Hematopoietic multipotent progenitor cell treated with erythropoietin and hydrocortisone succinate and interleukin-3 and kit ligand, for 8 days (in vitro differentiated cells): Measurements from ENCODE around the gene CLDN3.
A peak's percentile ranks its signal among the peaks of the same experiment; 100 is the strongest.

Source experiments
- DNase-seq: peaks from one replicate; pipeline ENCODE4 v3.0.0-alpha.2; 2015

CLDN3 gene

DNA sequence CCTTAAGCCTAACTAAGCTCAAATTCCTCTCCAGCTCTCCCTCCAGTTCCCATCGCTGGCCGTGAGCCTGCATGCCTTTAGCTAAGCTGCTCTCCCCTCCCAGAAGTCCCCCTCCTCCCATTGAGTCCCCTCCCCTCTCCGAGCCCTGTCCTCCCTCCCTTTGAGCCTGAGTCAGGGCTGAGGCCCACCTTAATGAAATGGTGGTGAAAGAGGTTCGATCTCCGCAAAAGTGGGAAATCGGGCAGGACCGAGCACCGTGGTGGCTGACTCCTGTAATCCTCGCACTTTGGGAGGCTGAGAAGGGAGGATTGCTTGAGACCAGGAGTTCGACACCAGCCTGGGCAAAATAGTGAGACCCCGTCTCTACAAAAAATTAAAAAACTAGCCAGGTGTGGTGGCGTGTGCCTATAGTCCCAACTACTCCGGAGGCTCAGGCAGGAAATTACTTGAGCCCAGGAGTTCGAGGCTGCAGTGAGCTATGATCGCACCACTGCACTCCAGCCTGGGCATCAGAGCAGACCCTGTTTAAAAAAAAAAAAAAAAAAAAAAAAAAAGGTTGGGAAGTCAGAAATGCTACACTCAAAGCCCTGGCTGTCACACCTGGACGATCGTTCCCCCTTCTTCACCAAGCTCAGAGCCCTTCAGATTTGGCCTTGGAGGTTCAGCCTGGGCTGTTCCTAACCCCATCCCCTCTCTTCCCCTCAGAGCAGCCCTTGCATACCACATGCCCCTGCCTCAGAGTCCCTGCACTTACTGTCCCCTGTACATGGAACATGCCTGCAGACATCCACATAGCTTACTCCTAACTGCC is 995 bp upstream of the CLDN3 start:
- no peak for DNase-seq

DNA sequence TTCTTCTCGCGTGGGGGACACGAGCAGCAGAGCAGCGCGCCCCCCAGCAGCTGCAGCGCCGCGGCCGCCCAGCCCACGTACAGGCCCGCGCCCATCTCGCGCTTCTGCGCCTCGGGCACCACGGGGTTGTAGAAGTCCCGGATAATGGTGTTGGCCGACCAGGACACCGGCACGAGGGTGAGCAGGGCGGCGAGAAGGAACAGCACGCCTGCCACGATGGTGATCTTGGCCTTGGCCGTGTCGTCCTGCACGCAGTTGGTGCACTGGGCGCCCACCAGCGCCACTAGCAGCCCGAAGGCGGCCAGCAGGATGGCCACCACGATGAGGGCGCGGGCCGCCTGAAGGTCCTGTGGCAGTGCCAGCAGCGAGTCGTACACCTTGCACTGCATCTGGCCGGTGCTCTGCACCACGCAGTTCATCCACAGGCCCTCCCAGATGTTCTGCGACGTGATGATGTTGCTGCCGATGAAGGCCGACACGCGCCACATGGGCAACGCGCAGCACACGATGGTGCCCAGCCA is 529 bp downstream of the CLDN3 start:
- DNase-seq: no peak

DNA sequence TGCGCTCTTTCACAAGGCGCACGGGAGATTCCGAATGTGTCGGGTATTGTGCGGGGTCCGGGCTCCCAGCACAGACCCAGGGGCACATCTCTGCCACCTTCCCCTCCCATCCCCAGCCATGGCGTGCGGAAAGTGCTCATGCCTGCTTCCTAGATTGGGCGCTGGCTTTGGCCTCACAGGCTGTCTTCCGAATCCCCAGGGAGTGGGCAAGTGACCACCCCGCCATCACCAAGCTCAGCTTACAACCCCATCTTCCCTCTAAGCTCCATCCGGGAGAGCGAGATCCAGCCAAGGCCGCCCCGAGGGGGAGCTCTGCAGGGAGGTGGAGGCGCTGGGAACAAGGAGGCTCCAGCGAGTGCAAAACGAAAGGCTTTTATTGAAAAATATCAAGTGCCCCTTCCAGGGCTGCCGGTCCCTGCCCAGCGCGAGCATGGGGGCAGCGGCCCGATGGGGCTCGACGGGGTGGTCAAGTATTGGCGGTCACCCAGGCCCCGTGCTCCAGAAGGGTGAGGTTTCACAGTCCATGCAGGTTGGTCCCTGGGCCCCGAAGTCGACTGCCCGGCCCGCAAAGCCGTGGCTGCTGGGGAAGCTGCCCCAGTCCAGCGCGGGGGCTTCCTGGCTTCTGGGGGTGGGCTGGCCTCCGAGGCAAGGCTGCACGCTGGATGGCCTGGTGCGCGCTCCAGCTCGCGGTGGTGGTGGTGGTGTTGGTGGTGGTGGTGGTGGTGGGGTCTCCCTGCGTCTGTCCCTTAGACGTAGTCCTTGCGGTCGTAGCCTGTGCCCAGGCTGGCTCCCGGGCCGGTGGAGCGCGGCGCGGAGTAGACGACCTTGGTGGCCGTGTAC is 1.2 kb downstream of the CLDN3 start:
- DNase-seq: no peak

DNA sequence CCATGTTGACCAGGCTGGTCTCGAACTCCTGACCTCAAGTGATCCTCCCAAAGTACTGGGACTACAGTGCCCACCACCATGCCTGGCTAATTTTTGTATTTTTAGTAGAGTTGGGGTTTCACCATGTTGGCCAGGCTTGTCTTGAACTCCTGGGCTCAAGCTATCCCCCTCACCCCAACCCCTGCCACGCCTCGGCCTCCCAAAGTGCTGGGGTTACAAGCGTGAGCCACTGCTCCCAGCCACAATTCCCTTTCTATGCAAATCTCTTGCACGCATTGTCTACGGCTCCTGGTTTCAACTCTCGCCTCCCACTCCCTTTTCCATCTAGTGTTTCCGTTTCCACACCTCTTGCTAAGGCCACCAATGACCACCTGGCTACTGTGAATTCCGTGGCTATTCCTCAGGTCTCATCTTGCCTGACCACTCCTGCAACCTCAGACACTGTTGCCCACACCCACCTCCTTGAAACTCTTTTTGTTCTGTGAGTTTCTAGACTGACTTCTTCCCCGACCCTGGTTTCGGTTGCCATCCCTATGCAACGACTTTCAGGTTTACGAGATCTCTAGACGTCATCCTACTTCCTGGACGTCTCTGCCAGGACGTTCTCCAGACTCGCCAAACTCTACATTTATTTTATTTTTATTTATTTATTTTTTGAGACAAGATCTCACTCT is 3.4 kb downstream of the CLDN3 start:
- DNase-seq: no peak

DNA sequence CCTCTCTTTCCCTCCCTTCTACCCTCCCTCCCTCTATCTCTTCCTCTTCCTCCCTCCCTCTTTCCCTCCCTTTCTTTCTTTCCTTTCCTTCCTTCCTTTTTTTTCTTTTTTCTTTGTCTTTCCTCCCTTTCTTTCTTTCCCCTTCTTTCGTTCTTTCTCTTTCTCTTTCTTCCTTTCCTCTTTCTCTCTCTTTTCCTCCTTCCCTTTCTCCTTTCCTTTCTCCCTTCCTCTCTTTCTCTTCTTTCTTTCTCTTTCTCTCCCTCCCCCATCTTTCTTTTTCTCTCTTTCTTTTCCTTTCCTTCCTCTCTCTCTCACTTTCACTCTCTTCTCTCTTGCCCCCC is 7.4 kb downstream of the CLDN3 start:
- DNase-seq: no peak

DNA sequence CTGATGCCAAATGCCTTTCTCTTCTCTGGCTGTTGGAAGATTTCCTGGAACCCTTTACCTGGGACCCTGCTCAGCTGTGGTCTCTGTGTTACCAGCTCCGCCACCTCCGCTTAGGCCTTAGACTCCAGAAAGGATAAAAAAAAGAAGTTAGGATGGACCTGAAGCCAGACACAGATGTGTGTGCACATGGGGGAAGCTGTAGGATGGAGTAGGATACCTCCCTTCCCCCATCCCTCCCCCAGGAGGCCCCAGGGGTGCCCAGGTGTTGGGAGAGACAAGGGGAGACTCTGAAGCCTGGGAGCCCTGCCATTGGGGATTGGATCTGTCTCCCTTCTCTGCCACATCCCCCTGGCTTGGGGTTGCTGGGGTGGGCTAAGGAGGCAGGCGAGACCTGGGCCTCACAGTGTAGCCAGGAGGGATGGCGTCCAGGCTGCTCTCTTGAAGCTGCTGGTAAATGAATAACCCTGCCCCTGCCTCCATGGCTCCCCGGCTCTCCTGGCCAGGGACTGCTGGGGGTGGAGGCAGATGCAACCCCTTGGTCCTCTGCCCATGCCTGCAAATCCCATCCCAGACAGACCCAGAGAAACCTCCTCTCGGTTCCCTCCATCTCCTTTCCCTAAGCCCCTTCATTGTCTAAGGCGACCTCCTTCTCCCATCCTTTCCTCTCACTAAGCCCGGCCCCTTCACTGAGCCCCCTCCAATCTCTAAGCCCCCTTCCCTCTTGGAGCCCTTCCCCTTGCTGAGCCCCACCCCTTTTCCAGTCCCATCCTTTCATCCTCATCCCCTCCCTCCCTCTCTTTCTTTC is 8.0 kb downstream of the CLDN3 start:
- DNase-seq: no peak

DNA sequence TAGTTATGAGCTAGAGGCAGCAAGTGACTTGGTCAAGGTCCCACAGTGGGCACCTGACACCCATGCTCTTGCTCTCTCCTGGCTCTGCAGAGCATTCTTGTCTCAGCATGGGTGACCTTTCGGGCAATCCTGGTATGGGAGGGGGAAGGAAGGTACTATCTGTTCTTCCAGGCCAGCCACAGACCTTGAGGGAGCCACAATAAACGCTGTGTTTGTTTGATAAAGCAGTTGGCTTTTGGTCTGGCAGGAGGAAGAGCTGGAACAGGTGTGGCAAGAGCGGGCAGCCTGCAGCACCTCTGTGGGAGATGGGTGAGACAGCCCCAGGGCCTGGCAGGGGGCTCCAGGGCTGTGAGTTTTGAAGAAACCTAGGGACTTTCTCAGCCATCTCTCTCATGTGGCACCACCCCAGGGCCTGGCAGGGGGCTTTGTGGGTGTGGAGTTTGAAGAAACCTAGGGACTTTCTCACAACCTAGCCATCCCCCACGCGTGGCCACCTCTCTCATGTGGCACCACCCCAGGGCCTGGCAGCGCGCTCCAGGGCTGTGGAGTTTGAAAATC is 11.4 kb downstream of the CLDN3 start:
- peak; percentile 88 for DNase-seq

DNA sequence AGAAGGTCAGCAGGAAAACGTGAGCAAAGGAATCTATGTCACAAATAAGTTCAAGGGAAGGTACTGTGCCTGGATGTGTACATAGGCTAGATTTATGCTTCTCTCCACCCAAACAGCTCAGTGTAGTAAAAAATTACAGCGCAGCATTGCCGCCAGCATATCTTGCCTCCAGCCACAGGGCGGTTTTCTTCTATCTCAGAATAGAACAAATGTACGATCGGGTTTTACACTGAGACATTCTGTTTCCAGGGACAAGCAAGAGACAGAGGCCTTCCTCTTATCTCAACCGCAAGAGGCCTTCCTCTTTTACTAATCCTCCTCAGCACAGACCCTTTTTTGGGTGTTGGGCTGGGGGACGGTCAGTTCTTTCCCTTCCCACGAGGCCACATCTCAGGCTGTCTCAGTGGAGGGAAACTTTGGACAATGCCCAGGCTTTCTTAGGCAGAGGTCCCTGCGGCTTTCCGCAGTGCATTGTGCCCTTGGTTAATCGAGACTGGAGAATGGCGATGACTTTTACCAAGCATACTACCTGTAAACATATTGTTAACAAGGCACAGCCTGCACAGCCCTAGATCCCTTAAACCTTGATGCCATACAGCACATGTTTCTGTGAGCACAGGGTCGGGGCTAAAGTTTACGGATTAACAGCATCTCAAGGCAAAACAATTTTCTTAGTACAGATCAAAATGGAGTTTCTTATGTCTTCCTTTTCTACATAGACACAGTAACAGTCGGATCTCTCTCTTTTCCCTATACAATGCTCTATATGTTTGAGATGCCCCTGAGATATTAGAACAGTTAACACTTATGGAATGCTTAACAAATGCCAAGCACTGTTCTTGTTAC is 19.9 kb downstream of the CLDN3 start:
- peak; percentile 88 for DNase-seq

DNA sequence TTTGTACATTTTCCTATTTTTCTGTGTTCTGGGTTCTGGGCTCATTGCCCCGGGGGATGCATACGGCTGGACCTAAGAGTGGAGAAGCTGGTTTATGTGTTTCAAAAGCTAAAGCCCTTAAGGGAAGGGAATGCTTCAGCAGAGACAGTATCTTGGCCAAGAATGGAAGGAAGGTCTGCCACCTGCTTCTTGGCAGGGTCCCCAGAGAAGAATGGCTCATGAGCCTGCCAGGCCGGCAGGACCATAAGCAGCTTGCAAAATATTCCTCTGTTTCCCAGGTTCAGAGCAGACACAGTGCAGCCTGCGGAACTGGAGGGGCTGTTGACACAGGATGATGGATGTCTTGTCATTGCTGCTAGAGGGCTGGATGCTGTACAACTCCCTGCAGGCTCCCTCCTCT is 23.7 kb downstream of the CLDN3 start:
- DNase-seq: no peak

DNA sequence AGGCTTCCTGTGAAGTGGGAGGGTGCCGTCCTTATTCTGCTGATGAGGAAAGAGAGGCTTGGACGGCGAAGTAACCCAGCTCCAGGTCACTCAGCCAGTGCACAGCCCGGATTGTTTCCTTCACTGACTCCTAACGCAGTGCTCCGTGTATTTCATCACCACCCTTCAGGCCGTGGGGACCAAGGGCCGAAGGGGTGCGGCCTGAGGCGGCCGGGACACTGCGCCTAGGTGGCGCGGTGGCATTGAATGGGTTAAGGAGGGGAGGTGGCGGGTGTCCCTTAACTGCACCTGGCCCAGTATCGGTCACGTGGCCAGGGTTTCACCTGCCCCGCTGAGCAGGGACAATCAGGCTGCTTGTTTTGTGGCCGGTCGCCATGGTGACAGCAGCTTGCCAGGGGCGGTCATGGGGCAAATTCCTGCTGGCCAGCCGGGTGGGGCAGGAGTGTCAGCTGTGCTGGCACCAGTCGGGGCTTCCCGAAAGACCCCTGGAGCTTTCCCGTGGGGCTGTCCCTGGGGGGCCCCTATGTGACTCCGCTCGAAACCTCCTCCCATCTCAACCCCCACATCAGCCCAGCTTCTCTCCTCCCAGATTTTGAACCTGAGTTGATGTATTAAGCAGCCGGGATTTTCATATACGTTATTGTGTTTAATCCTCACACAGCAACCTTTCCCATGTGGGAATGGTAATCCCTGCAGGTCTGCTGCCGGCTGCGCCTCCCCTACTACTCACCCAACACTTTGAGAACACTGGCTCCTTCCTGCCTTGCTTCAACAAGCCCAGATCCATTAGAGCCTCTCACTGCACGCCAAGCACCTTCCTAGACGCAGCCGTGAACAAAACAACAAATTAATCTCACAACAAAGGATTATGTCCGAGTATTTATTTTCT is 27.1 kb downstream of the CLDN3 start:
- DNase-seq: no peak

DNA sequence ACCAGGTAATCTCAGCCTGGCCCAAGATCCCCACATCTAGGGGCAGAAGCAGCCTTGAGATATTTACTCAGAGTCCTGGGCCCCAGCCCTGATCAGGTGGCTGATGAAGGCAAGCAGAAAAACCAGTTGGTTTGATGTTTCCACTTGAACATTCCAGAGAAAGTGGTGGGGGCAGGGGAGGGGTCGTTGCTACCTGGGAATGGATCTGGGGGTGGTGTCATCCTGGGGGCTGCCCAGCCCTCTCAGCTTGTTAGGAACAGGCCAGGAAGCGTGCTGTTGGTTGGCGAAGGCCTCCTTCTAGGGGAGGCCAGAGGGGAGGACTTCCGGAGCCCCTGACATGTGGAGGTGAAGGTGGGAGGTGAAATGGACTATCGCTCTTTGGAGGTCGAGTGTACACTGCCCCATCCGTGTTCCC is 27.7 kb downstream of the CLDN3 start:
- no peak for DNase-seq

DNA sequence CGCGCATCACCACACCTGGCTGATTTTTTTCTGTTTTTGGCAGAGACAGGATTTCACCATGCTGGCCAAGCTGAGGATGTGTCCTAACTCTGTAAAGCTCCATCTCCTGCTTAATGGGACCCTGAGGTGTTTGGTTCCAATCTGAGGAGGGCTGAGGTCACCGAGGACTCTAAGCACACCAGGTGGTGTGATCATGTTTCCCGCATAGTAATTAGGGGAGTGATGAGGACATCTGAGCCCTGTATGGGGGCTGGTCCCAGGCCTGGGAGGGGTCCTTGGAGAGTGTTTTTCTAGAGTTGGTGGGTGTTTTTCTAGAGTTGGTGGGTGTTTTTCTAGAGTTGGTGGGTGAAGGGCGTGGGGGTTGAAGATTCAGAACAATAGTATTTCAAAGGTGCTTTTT is 28.5 kb downstream of the CLDN3 start:
- no peak for DNase-seq

DNA sequence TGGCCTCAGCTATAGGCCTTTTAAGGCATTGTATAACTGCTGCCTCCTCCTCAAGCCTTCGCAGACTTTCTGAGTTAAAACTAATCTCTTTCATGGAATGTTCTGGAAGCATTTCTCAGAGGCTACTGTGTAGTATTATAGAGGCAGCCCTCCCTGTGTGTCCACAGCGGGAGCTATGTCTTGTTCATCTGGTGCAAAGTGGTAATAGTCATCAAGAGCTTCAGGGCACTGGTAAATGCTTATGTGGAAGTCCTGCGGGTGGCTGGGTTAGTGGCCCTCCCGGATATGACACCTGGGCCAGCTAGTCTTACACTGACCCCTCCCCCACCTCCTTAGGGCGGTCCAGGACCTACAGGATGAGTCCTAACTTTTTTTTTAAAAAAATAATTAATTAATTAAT is 29.3 kb downstream of the CLDN3 start:
- DNase-seq: no peak

DNA sequence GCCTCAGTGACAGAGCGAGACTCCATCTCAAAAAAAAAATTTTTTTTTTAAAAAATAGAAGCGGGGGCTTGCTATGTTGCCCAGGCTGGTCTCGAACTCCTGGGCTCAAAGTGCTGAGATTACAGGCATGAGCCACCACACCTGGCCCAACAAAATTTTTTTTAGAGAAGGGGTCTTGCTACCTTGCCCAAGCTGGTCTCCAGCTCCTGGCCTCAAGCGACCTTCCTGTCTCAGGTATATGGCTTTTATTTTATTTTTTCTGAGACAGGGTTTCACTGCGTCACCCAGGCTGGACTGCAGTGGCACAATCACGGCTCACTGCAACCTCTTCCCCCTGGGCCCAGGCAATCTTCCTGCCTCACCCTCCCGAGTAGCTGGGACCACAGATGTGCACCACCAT is 29.9 kb downstream of the CLDN3 start:
- DNase-seq: no peak

DNA sequence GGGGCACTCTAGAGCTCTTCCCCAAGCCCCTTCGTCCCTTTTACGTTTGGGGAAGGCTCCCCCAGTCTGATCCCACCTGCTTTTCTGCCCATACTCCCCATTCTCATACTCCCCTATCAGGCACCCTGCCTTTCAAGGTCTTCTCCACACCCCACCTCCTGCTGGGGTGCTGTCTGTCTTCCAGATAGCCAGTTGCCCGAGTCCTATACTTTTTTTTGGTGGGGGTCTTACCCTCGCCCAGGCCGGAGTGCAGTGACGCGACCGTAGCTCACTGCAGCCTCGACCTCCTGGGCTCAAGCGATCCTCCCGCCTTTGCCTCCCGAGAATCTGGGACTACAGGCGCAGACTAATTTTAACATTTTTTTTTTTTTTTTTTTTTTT is 30.7 kb downstream of the CLDN3 start:
- no peak for DNase-seq

DNA sequence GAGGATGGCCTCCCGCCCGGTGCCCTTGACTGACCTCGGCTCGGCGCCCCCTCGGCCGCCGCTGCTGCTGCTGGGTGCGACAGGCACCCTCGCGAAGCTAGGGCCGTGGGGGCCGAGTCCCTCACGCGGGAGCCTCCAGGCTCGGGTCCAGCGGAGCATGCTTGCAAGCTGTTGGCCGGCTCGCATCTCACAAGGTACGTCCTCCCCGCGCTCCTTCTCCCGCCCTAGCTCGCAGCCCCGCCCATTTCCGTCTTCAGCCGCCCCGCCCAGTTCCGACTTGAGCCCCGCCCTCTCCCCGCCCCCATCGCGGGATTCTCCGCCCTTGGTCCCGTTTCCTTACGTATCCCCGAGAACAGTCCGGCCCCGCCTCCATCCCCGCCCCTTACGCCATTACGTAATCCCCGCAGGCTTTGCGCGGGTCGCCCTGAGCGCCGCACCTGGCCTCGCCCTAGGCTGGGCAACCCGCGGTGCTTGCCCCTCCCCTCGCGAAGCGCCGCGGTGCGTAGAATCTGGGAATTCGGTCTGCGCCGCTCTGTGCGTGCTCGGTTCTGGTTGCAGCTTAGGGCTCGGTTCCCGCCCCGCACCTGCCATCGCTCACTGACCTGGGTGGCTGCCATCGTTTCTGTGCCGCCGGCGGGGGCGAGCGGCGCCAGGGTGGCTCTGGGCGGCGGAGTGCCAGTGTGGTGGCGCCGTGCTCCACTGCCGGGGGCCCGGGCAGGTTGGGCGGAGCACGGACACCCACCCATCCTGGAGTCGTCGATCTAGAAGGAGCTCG is 31.3 kb downstream of the CLDN3 start, which contains the start of gene ABHD11:
ABHD11 (minus strand) TSS at position 191 of the 775 bp plus-strand sequence; CDS start at position 159, 32 bp downstream.
- DNase-seq: peak; percentile 90

DNA sequence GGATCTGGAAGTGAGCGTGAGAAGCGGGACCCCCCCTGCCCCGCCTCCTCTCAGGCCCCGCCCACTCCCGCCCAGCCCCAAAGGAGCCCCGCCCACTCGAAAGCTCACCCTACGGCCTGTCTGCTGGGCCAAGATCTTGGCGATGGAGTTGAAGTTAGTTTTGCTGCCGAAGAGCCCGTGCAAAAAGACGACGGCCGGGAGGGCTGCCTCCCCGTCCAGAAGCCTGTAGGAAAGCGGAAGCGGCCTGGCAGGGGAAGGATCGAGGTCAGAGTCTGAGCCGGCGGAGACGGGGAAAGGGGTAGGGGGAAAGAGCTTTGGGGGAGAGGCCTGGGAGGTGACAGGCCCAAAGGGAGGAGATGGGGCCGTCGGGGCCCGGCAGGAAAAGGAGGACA is 31.9 kb downstream of the CLDN3 start:
- peak; percentile 66 for DNase-seq

DNA sequence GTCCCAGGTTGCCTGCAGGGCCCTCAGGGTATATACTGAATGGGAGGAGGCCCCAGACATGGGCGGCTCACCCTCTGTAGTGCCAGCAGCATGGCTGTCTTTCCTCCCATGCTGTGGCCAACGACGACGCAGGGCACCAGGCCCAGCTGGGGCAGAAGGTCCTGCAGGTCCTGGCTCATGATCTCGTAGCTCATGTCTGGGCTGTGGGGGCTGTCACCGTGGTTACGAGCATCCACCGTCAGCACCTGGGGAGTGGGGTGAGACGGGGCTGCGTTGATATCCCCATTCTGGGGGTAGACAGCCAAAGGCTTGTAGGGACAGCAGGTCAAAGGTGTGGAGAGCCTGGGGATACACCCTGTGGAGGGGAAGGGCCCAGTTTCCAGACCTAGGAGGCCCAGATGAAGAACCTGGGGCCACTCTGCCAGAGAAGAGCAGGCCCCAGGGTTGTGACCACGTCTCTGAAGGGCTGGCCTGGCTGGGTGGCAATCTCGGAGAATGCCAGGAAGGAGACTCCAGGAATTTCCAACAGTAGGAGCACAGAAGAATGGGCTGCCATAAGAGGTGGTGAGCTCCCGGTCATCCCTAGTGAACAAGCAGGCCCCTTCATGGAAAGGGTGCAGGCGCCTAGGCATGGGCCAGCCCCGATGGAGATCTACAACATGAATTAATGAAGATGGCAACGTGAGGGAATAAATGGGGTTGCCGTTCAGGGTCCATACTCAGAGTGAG is 32.4 kb downstream of the CLDN3 start:
- no peak for DNase-seq

DNA sequence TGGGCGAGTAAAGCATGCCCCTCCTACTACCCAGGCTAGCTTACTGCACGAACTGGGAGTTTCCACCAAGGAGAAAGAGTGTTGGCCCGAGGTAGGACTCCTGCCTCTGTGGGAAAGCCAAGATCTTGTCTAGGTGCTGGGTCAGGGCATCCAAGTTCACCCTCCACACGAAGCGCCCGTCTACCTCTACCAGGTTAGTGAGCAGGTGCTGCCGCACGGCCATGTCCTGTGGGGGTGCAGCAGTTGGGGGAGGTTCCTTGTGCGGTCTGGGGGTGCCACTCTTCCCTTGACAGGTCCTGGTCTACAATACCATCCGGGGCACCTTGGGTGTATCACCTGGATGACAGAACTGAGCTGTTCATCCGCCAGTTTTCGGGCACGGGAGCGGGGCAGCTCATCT is 33.2 kb downstream of the CLDN3 start:
- DNase-seq: no peak
